ENCODE data around the gene IL36A. TPM values are rescaled to one million over a fixed set of nuclear protein-coding genes. Genes with fewer than 3 reads are reported as not detected.

Gene IL36A
- total and polyA plus RNA-seq, 9 of the 15 experiments (the other 6 are each of a cell fraction or from before 2014, with no cell fraction given), result not detected

- no peaks in the 10 kb centered on the region for H3K36me3 ChIP-seq (ENCODE audit: control insufficient read depth, insufficient read depth, low read length)
- no peak for FAIRE-seq
- no peaks in the 10 kb centered on the region for H3K9me1 ChIP-seq (ENCODE audit: control insufficient read depth, insufficient read depth, low read length)
- ATAC-seq, result peak; percentile 74
- H3K9ac ChIP-seq (ENCODE audit: insufficient read depth in 1 of 2, low read depth in 2 of 2, low read length in 2 of 2), result peak overlapping the region in 1 of 2 experiments; percentile 47; a peak in 3 of 4 replicates
- no peaks in the 10 kb centered on the region for H3K79me2 ChIP-seq (ENCODE audit: control insufficient read depth, insufficient read depth, low read length)
- H3K27ac ChIP-seq (ENCODE audit: extremely low read depth, low read depth, low read length), result peak overlapping the region; percentile 81
- in situ Hi-C loops (cut with MboI), result no loop called here
- BruUV-seq (replicated peaks), result TSS peak; percentile 94
- CTCF ChIA-PET (ENCODE audit: low intra/inter-chr PET ratio), result no interaction called here
- H2AFZ ChIP-seq (ENCODE audit: low read depth, low read length), result peak overlapping the region; percentile 70
- intact Hi-C loops (cut with micrococcal nuclease), result no loop called here
- no peaks in the 10 kb centered on the region for H4K20me1 ChIP-seq (replicated peaks; ENCODE audit: control insufficient read depth, insufficient read depth, low read length)
- H3K9me3 ChIP-seq (replicated peaks; ENCODE audit: control insufficient read depth, insufficient read depth, low read depth, low read length), result peaks cover 3% of the 10 kb centered on the region; the same call in 1 of the 2 replicates
- H3K4me3 ChIP-seq, result no peak overlapping the region
- POLR2A ChIA-PET, result interaction anchor here (1.2 kb wide), 1 partner anchor 13 kb away, joined by 4 read pairs; no protein-coding TSS in a partner anchor
- peaks cover 4 to 19% of the 10 kb centered on the region in 2 experiments for H3K4me1 ChIP-seq (replicated peaks in 1 of 2; ENCODE audit: control insufficient read depth in 2 of 2, insufficient read depth in 2 of 2, low read length in 2 of 2)
- H3K4me2 ChIP-seq (ENCODE audit: insufficient read depth, low read length), result peak overlapping the region; percentile 40
- H3K27me3 ChIP-seq (ENCODE audit: control insufficient read depth in 2 of 2, insufficient read depth in 2 of 2, low read length in 2 of 2), result no peaks in the 10 kb centered on the region
- no peak for DNase-seq (ENCODE audit: extremely low read depth in 1 of 4, low spot score in 3 of 4)
- WGBS (ENCODE audit: insufficient coverage, low coverage, missing lambda C conversion rate), result 8% methylated on average over 3 of the region's 3 CpGs
- peak; percentile 90 for TF ChIP-seq POLR2H (tag; IDR thresholded peaks at IDR 0.05; ENCODE audit: low read depth)
- TF ChIP-seq ZNF384 (IDR thresholded peaks at IDR 0.05; ENCODE audit: low read depth, low read length), result peak; percentile 13; the same call in 1 of the 2 replicates
- peak; percentile 33 for TF ChIP-seq VEZF1 (CRISPR knock-in tag; IDR thresholded peaks at IDR 0.05)
- TF ChIP-seq AFF1 (IDR thresholded peaks at IDR 0.05; ENCODE audit: low read depth in 1 of 2, partially characterized antibody in 2 of 2), result no peak
- TF ChIP-seq EP300 (IDR thresholded peaks at IDR 0.05; ENCODE audit: low read length), result no peak
- no peak for TF ChIP-seq NCOR1 (IDR thresholded peaks at IDR 0.05)
- 0 out of 2 replicates have a peak, but pooled peaks have one; percentile 27 for TF ChIP-seq NFRKB (IDR thresholded peaks at IDR 0.05; ENCODE audit: low read depth)
- TF ChIP-seq RBBP5 (IDR thresholded peaks at IDR 0.05; ENCODE audit: borderline replicate concordance, insufficient read depth, low read length, poor library complexity, severe bottlenecking), result no peak
- 0 out of 2 replicates have a peak, but pooled peaks have one; percentile 19 for TF ChIP-seq SMARCA5 (IDR thresholded peaks at IDR 0.05)
- TF ChIP-seq ZKSCAN3 (CRISPR knock-in tag; IDR thresholded peaks at IDR 0.05), result no peak
- TF ChIP-seq BRD4 (IDR thresholded peaks at IDR 0.05), result peak; percentile 10; the same call in 1 of the 2 replicates
- TF ChIP-seq ZBTB43 (CRISPR knock-in tag; IDR thresholded peaks at IDR 0.05), result no peak
- no peak for TF ChIP-seq LEF1 (IDR thresholded peaks at IDR 0.05)
- TF ChIP-seq ZNF197 (CRISPR knock-in tag; IDR thresholded peaks at IDR 0.05; ENCODE audit: low read depth), result 0 out of 2 replicates have a peak, but pooled peaks have one; percentile 32
- TF ChIP-seq FOSL1 (tag; conservative IDR thresholded peaks at IDR 0.05), result peak; percentile 0; the same call in 1 of the 2 replicates
- TF ChIP-seq, protein P1, sequence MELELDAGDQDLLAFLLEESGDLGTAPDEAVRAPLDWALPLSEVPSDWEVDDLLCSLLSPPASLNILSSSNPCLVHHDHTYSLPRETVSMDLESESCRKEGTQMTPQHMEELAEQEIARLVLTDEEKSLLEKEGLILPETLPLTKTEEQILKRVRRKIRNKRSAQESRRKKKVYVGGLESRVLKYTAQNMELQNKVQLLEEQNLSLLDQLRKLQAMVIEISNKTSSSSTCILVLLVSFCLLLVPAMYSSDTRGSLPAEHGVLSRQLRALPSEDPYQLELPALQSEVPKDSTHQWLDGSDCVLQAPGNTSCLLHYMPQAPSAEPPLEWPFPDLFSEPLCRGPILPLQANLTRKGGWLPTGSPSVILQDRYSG (tag; conservative IDR thresholded peaks at IDR 0.05; ENCODE audit: low read depth), result 0 out of 2 replicates have a peak, but pooled peaks have one; percentile 44
Observed at GRCh38 chr2:113013336-113013661, 8.0 kb downstream of the IL36A start.
